Activated CD4-positive, alpha-beta T cell treated with anti-CD3 and anti-CD28 coated beads, Interleukin-2, amount 50 U/mL, for 16 hours (primary cell): ENCODE data around the gene ALG5.
A peak's percentile ranks its signal among the peaks of the same experiment; 100 is the strongest.

ENCODE experiments used
- DNase-seq: peaks from one replicate; pipeline ENCODE4 v3.0.0-alpha.2; 2020

Gene ALG5

GRCh38 chr13:36999054-36999714, at the start of gene ALG5:
TSS of gene ALG5 (minus strand) at chr13:36999340. CDS start at chr13:36999300, 40 bp downstream.
- DNase-seq: peak; percentile 92

- DNase-seq: no peak
Observed at GRCh38 chr13:37047846-37048245, 48.7 kb upstream of the ALG5 start.

- DNase-seq: no peak
Observed at GRCh38 chr13:37047032-37047431, 47.9 kb upstream of the ALG5 start.

GRCh38 chr13:37046062-37046461, 46.9 kb upstream of the ALG5 start:
- no peak for DNase-seq

GRCh38 chr13:37040789-37041188, 41.6 kb upstream of the ALG5 start:
- no peak for DNase-seq

GRCh38 chr13:37039896-37040295, 40.8 kb upstream of the ALG5 start:
- DNase-seq: no peak

- no peak for DNase-seq
Observed at GRCh38 chr13:37037241-37037640, 38.1 kb upstream of the ALG5 start.

GRCh38 chr13:37029617-37030016, 30.5 kb upstream of the ALG5 start:
- DNase-seq: no peak

- no peak for DNase-seq
Observed at GRCh38 chr13:37027639-37028038, 28.5 kb upstream of the ALG5 start.

GRCh38 chr13:37026771-37027170, 27.6 kb upstream of the ALG5 start:
- no peak for DNase-seq

GRCh38 chr13:37023871-37024270, 24.7 kb upstream of the ALG5 start:
- DNase-seq: no peak

- no peak for DNase-seq
Observed at GRCh38 chr13:37014609-37015008, 15.5 kb upstream of the ALG5 start.

- DNase-seq: no peak
Observed at GRCh38 chr13:37011788-37012187, 12.6 kb upstream of the ALG5 start.

- DNase-seq: no peak
Observed at GRCh38 chr13:37011002-37011401, 11.9 kb upstream of the ALG5 start.

- DNase-seq: no peak
Observed at GRCh38 chr13:37010424-37010823, 11.3 kb upstream of the ALG5 start.

- no peak for DNase-seq
Observed at GRCh38 chr13:37009692-37010091, 10.6 kb upstream of the ALG5 start.

GRCh38 chr13:37001921-37002250, 2.7 kb upstream of the ALG5 start:
- no peak for DNase-seq

GRCh38 chr13:36998624-36999041, 507 bp downstream of the ALG5 start:
- DNase-seq: no peak

- DNase-seq: no peak
Observed at GRCh38 chr13:36997716-36998427, 1.3 kb downstream of the ALG5 start.

GRCh38 chr13:36992362-36992761, 6.8 kb downstream of the ALG5 start:
- no peak for DNase-seq

GRCh38 chr13:36986462-36987240, 12.5 kb downstream of the ALG5 start:
- no peak for DNase-seq

- DNase-seq: peak; percentile 8
Observed at GRCh38 chr13:36981156-36981743, 17.9 kb downstream of the ALG5 start.

- no peak for DNase-seq
Observed at GRCh38 chr13:36979361-36980050, 19.6 kb downstream of the ALG5 start.
